ENCODE results near the gene TBC1D10B. TPM values are rescaled to one million over a fixed set of nuclear protein-coding genes. Genes with fewer than 3 reads are reported as not detected.

Gene TBC1D10B
- total RNA-seq, 4 donors from 2014 or later, result 34.4 to 43.2 (median 38.4) TPM

GRCh38 chr16:30416047-30416603 lies 45.8 kb upstream of the TBC1D10B start:
- TF ChIP-seq CTCF (IDR thresholded peaks at IDR 0.05) (no peak), POLR2A (IDR thresholded peaks at IDR 0.05) (no peak), EP300 (IDR thresholded peaks at IDR 0.05) (no peak), POLR2AphosphoS5 (IDR thresholded peaks at IDR 0.05) (no peak)
- 96% methylated on average over 4 of the region's 4 CpGs for WGBS

GRCh38 chr16:30414159-30414558 lies 43.9 kb upstream of the TBC1D10B start:
- Histone ChIP-seq H3K36me3 (no peaks in the 10 kb centered on the region), H3K9me3 (no peaks in the 10 kb centered on the region), H3K4me1 (peaks cover 23% of the 10 kb centered on the region), H3K4me3 (no peak overlapping the region), H3K27me3 (no peaks in the 10 kb centered on the region), H3K27ac (no peak overlapping the region)
- DNase-seq (ENCODE audit: low spot score in 2 of 2), result no peak
- TF ChIP-seq POLR2AphosphoS5 (IDR thresholded peaks at IDR 0.05) (no peak), EP300 (IDR thresholded peaks at IDR 0.05) (no peak)
- WGBS, result 77% methylated on average over 5 of the region's 5 CpGs

More at GRCh38 chr16:30416047-30416603, 45.8 kb upstream of the TBC1D10B start:
- H3K27ac ChIP-seq, result no peak overlapping the region
- no peak overlapping the region for H3K4me3 ChIP-seq
- peaks cover 17% of the 10 kb centered on the region for H3K4me1 ChIP-seq
- H3K27me3 ChIP-seq, result no peaks in the 10 kb centered on the region
- no peak for DNase-seq (ENCODE audit: low spot score in 2 of 2)
- no peaks in the 10 kb centered on the region for H3K36me3 ChIP-seq
- H3K9me3 ChIP-seq, result no peaks in the 10 kb centered on the region

- H3K4me1 ChIP-seq, result peaks cover 27% of the 10 kb centered on the region
- H3K36me3 ChIP-seq, result no peaks in the 10 kb centered on the region
- TF ChIP-seq POLR2AphosphoS5 (IDR thresholded peaks at IDR 0.05), result no peak
- no peak for TF ChIP-seq EP300 (IDR thresholded peaks at IDR 0.05)
- no peak for TF ChIP-seq POLR2A (IDR thresholded peaks at IDR 0.05)
- no peak for TF ChIP-seq CTCF (IDR thresholded peaks at IDR 0.05)
- H3K27me3 ChIP-seq, result no peaks in the 10 kb centered on the region
- DNase-seq (ENCODE audit: low spot score in 2 of 2), result no peak
- WGBS, result 82% methylated on average over 6 of the region's 6 CpGs
- no peak overlapping the region for H3K4me3 ChIP-seq
- H3K9me3 ChIP-seq, result no peaks in the 10 kb centered on the region
- H3K27ac ChIP-seq, result no peak overlapping the region
These were observed 43.0 kb upstream of the TBC1D10B start for GRCh38 chr16:30413112-30413806.

GRCh38 chr16:30409125-30410060 lies 39.1 kb upstream of the TBC1D10B start:
- H3K27ac ChIP-seq, result no peak overlapping the region
- no peaks in the 10 kb centered on the region for H3K36me3 ChIP-seq
- 45% methylated on average over 14 of the region's 15 CpGs for WGBS
- H3K27me3 ChIP-seq, result no peaks in the 10 kb centered on the region
- H3K4me1 ChIP-seq, result peaks cover 32% of the 10 kb centered on the region
- H3K4me3 ChIP-seq, result no peak overlapping the region
- DNase-seq (ENCODE audit: low spot score in 2 of 2), result peak; percentile 94
- TF ChIP-seq CTCF (IDR thresholded peaks at IDR 0.05) (peak; percentile 84 to 93), POLR2AphosphoS5 (IDR thresholded peaks at IDR 0.05) (peak in 1 of 3 donors; percentile 31), POLR2A (IDR thresholded peaks at IDR 0.05) (no peak), EP300 (IDR thresholded peaks at IDR 0.05) (no peak)
- no peaks in the 10 kb centered on the region for H3K9me3 ChIP-seq

- Histone ChIP-seq H3K4me1 (peaks cover 32% of the 10 kb centered on the region), H3K4me3 (peak overlapping the region; percentile 74), H3K36me3 (no peaks in the 10 kb centered on the region), H3K9me3 (no peaks in the 10 kb centered on the region), H3K27me3 (no peaks in the 10 kb centered on the region), H3K27ac (peak overlapping the region; percentile 90)
- no peak for DNase-seq (ENCODE audit: low spot score in 2 of 2)
- 22% methylated on average over 9 of the region's 19 CpGs for WGBS
- no peak for TF ChIP-seq POLR2AphosphoS5 (IDR thresholded peaks at IDR 0.05)
- TF ChIP-seq POLR2A (IDR thresholded peaks at IDR 0.05), result no peak
- TF ChIP-seq CTCF (IDR thresholded peaks at IDR 0.05), result no peak
- no peak for TF ChIP-seq EP300 (IDR thresholded peaks at IDR 0.05)
These were observed 37.7 kb upstream of the TBC1D10B start for GRCh38 chr16:30407804-30408534.

All from suprapubic skin (tissue), 4 donors.